Calu3 (cell line): ENCODE results near the gene SBF1. TPM values are rescaled to one million over a fixed set of nuclear protein-coding genes. Genes with fewer than 3 reads are reported as not detected.

Source experiments
- BruUV-seq: library from RNA; stranded (reverse); fragments of 400-500 nt; replicated peaks from 2 replicates; lab custom pipeline; 2021; lab: Mats Ljungman, UMichigan
- CTCF ChIA-PET: fragments of 300-600 bp; sonication (Branson Sonifier 250); formaldehyde crosslinking; loops from one replicate; lab custom pipeline; 2022; ENCODE audit warnings: antibody characterized with exemption; lab: Charles Lee
- DNase-seq: peaks from one replicate; pipeline ENCODE4 v3.0.0; 2022
- H3K27ac Mint-ChIP-seq: one replicate; pipeline ENCODE4 v1.8.0; 2022; ENCODE audit warnings: mixed read lengths; ENCODE audit not compliant: unreplicated experiment
- H3K27me3 Mint-ChIP-seq: one replicate; pipeline ENCODE4 v1.8.0; 2022; ENCODE audit warnings: mixed read lengths; ENCODE audit not compliant: unreplicated experiment
- H3K36me3 Mint-ChIP-seq: one replicate; pipeline ENCODE4 v1.8.0; 2022; ENCODE audit warnings: mild to moderate bottlenecking, moderate library complexity, mixed read lengths; ENCODE audit not compliant: insufficient read depth, unreplicated experiment
- H3K4me1 Mint-ChIP-seq: one replicate; pipeline ENCODE4 v1.8.0; 2022; ENCODE audit warnings: mild to moderate bottlenecking, low read depth, mixed read lengths; ENCODE audit not compliant: unreplicated experiment
- H3K4me3 Mint-ChIP-seq: one replicate; pipeline ENCODE4 v1.8.0; 2022; ENCODE audit warnings: mild to moderate bottlenecking, low read depth, moderate library complexity, mixed read lengths; ENCODE audit not compliant: unreplicated experiment
- H3K9me3 Mint-ChIP-seq: one replicate; pipeline ENCODE4 v1.8.0; 2022; ENCODE audit warnings: low read depth, mixed read lengths; ENCODE audit not compliant: unreplicated experiment
- intact Hi-C: fragments of 100-400 bp; cut with micrococcal nuclease; formaldehyde crosslinking; loops from one replicate; pipeline ENCODE4 v1.10.0; 2022; ENCODE audit not compliant: unreplicated experiment
- total RNA-seq: library from RNA; stranded (reverse); gene quantifications from 2 replicates; pipeline ENCODE4 v1.2.3, GENCODE V29; 2022
- TF ChIP-seq, protein P1 (sequence below): fragments of 200-600 bp; IDR thresholded peaks from one replicate; pipeline ENCODE4 v1.8.0; 2022; ENCODE audit warnings: antibody characterized with exemption; ENCODE audit not compliant: unreplicated experiment

Gene SBF1
- total RNA-seq, 1 experiment from 2014 or later = 104 TPM

DNA sequence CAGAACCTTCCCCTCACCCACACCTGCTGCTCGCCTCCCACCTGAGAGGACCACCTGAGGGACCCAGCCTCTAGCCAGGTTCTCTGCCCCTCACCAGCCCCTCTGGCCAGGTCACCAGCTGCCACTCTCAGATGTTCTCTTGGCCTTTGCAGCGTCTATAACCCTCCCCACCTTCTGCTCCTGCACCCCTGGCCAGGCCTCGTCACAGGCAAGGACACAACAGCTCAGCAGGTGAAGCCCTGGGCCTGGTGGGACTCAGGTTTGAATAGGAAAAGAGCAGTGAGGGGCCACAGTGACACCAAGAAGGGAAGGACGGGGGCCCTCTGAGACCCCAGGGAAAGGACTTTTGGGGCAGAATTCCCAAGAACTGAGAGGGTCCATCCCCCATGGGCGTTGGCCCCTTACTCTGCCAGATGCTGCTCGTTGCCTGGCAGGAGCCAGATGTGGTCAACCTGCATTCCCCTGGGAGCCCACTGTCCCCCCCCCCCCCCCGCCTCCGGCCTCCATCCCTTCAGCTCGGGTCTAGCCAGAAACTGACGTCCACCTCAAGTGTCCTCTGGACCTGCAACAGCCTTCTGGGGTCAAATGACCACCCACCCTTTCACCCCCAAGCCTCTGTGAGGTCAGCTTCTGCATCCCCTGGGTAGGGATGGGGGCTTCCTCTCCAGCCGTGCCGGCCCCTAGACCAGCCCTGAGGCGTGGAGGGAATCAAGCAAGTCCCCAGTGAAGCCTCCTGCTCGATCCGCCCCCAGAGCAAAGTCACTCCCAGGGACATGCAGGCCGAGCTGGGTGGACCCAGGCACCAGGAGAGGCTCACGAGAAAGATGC, 28.7 kb downstream of the SBF1 start:
- no peak overlapping the region for H3K27ac Mint-ChIP-seq
- intact Hi-C loops = loop anchor here (10.0 kb wide), 1 partner anchor 49 kb away; no protein-coding TSS in a partner anchor

GRCh38 chr22:50445071-50445879, 29.6 kb downstream of the SBF1 start:
- Mint-ChIP-seq H3K9me3 (no peaks in the 10 kb centered on the region), H3K36me3 (peaks cover 86% of the 10 kb centered on the region), H3K27ac (peak overlapping the region; percentile 54), H3K4me3 (no peak overlapping the region), H3K27me3 (no peaks in the 10 kb centered on the region), H3K4me1 (peaks cover 11% of the 10 kb centered on the region)
- TF ChIP-seq, protein P1, sequence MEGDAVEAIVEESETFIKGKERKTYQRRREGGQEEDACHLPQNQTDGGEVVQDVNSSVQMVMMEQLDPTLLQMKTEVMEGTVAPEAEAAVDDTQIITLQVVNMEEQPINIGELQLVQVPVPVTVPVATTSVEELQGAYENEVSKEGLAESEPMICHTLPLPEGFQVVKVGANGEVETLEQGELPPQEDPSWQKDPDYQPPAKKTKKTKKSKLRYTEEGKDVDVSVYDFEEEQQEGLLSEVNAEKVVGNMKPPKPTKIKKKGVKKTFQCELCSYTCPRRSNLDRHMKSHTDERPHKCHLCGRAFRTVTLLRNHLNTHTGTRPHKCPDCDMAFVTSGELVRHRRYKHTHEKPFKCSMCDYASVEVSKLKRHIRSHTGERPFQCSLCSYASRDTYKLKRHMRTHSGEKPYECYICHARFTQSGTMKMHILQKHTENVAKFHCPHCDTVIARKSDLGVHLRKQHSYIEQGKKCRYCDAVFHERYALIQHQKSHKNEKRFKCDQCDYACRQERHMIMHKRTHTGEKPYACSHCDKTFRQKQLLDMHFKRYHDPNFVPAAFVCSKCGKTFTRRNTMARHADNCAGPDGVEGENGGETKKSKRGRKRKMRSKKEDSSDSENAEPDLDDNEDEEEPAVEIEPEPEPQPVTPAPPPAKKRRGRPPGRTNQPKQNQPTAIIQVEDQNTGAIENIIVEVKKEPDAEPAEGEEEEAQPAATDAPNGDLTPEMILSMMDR = no peak
- CTCF ChIA-PET = interaction anchor here (0.6 kb wide), 1 partner anchor 33 kb away, joined by 3 read pairs; no protein-coding TSS in a partner anchor
- intact Hi-C loops = loop anchor here (10.0 kb wide), 1 partner anchor 50 kb away; no protein-coding TSS in a partner anchor
- DNase-seq = no peak
- TSS peak; percentile 17 for BruUV-seq

More for the DNA sequence above, 28.7 kb downstream of the SBF1 start:
- Mint-ChIP-seq H3K36me3 (peaks cover 85% of the 10 kb centered on the region), H3K4me3 (no peak overlapping the region), H3K9me3 (no peaks in the 10 kb centered on the region), H3K27me3 (no peaks in the 10 kb centered on the region), H3K4me1 (peaks cover 11% of the 10 kb centered on the region)
- CTCF ChIA-PET = no interaction called here
- BruUV-seq = no TSS peak
- no peak for DNase-seq
- TF ChIP-seq, protein P1 = no peak

GRCh38 chr22:50444663-50445062, 30.2 kb downstream of the SBF1 start:
- peaks cover 11% of the 10 kb centered on the region for H3K4me1 Mint-ChIP-seq
- H3K27me3 Mint-ChIP-seq = no peaks in the 10 kb centered on the region
- no peak overlapping the region for H3K27ac Mint-ChIP-seq
- H3K4me3 Mint-ChIP-seq = no peak overlapping the region
- peaks cover 84% of the 10 kb centered on the region for H3K36me3 Mint-ChIP-seq
- no TSS peak for BruUV-seq
- intact Hi-C loops = loop anchor here (10.0 kb wide), 1 partner anchor 50 kb away; no protein-coding TSS in a partner anchor
- CTCF ChIA-PET = interaction anchor here (0.6 kb wide), 1 partner anchor 34 kb away, joined by 3 read pairs; no protein-coding TSS in a partner anchor
- TF ChIP-seq, protein P1 = no peak
- peak; percentile 40 for DNase-seq
- H3K9me3 Mint-ChIP-seq = no peaks in the 10 kb centered on the region

GRCh38 chr22:50443801-50444625, 30.8 kb downstream of the SBF1 start:
- H3K4me1 Mint-ChIP-seq = peaks cover 11% of the 10 kb centered on the region
- H3K9me3 Mint-ChIP-seq = no peaks in the 10 kb centered on the region
- H3K27me3 Mint-ChIP-seq = no peaks in the 10 kb centered on the region
- DNase-seq = no peak
- TF ChIP-seq, protein P1 = no peak
- intact Hi-C loops = loop anchor here (10.0 kb wide), 1 partner anchor 51 kb away; no protein-coding TSS in a partner anchor
- CTCF ChIA-PET = no interaction called here
- peaks cover 81% of the 10 kb centered on the region for H3K36me3 Mint-ChIP-seq
- H3K4me3 Mint-ChIP-seq = peak overlapping the region; percentile 21
- BruUV-seq = no TSS peak
- H3K27ac Mint-ChIP-seq = peak overlapping the region; percentile 47
